B cell (primary cell): ENCODE data around the gene STAT5B. TPM values are rescaled to one million over a fixed set of nuclear protein-coding genes. Genes with fewer than 3 reads are reported as not detected.

Experiments
- ATAC-seq: fragments of 200-7000 bp; cut with Tn5 transposase; one replicate; pipeline ENCODE4 v1.10.0; 2021; ENCODE audit warnings: low read depth, mild to moderate bottlenecking, moderate number of reproducible peaks, moderate library complexity
- CTCF ChIA-PET: fragments of 350-600 bp; sonication (Branson Sonifier 250); formaldehyde crosslinking; loops from one replicate; lab custom pipeline; 2021; ENCODE audit warnings: antibody characterized with exemption, inconsistent platforms; lab: Charles Lee
- POLR2A ChIA-PET: fragments of 350-600 bp; sonication (Branson Sonifier 250); formaldehyde crosslinking; loops from one replicate; lab custom pipeline; 2021; ENCODE audit warnings: antibody characterized with exemption; lab: Charles Lee
- DNase-seq: peaks from one replicate; pipeline ENCODE4 v3.0.0; 2013
- H2AFZ ChIP-seq: 2 replicates; pipeline ENCODE4 v1.6.1; 2012; ENCODE audit warnings: mild to moderate bottlenecking, low read depth, low read length; ENCODE audit not compliant: insufficient read depth, poor library complexity, severe bottlenecking
- H3K27ac ChIP-seq, 2 donors: 1 replicate in 1 of 2; 2 replicates in 1 of 2; pipeline ENCODE4 v1.5.1; 2012 to 2013; ENCODE audit warnings: low read length in 2 of 2, mild to moderate bottlenecking in 2 of 2, moderate library complexity in 1 of 2
- H3K27me3 ChIP-seq, 4 experiments: fragments of 200-600 bp in 1 of 4; sonication (generic) in 1 of 4; replicated peaks in 1 of 4; 1 replicate in 2 of 4; 2 replicates in 2 of 4; pipeline versions ENCODE4 v1.6.1 to v1.7.0; 2013 to 2016; ENCODE audit warnings: low read length in 3 of 4, mild to moderate bottlenecking in 2 of 4, mixed read lengths in 1 of 4, moderate library complexity in 1 of 4; ENCODE audit not compliant: insufficient read depth in 4 of 4, control insufficient read depth in 3 of 4; ENCODE audit errors: control extremely low read depth in 1 of 4
- H3K36me3 ChIP-seq, 2 experiments: replicated peaks in 1 of 2; 1 replicate in 1 of 2; 2 replicates in 1 of 2; pipeline versions ENCODE4 v1.6.1 to v1.7.1; 2013; ENCODE audit warnings: low read length in 1 of 2; ENCODE audit not compliant: insufficient read depth in 2 of 2, control insufficient read depth in 1 of 2; ENCODE audit errors: control extremely low read depth in 1 of 2, extremely low read depth in 1 of 2
- H3K4me1 ChIP-seq, 2 donors: fragments of 200-600 bp in 1 of 2; sonication (generic) in 1 of 2; 1 replicate in 1 of 2; 2 replicates in 1 of 2; pipeline versions ENCODE4 v1.5.1 to v1.6.1; 2013 to 2017; ENCODE audit warnings: low read length in 2 of 2; ENCODE audit not compliant: control insufficient read depth in 2 of 2, insufficient read depth in 2 of 2
- H3K4me2 ChIP-seq: replicated peaks from 2 replicates; pipeline ENCODE3; 2012; ENCODE audit warnings: mild to moderate bottlenecking, low read depth, low read length; ENCODE audit not compliant: poor library complexity, severe bottlenecking
- H3K4me3 ChIP-seq, 5 experiments: fragments of 200-600 bp in 1 of 5; sonication (generic) in 1 of 5; 1 replicate in 3 of 5; 2 replicates in 2 of 5; pipeline versions ENCODE4 v1.5.1 to v1.7.0; 2011 to 2016; ENCODE audit warnings: low read length in 4 of 5, mild to moderate bottlenecking in 4 of 5, low read depth in 2 of 5, control low read depth in 1 of 5, moderate library complexity in 1 of 5; ENCODE audit not compliant: insufficient read depth in 1 of 5; ENCODE audit errors: control extremely low read depth in 1 of 5, extremely low read depth in 1 of 5
- H3K79me2 ChIP-seq: fragments of 200-600 bp; sonication (generic); one replicate; pipeline ENCODE4 v1.6.0; 2016; ENCODE audit warnings: low read length; ENCODE audit not compliant: control insufficient read depth, insufficient read depth
- H3K9ac ChIP-seq: fragments of 200-600 bp; sonication (generic); 2 replicates; pipeline ENCODE4 v1.6.1; 2017; ENCODE audit warnings: mild to moderate bottlenecking, low read length, moderate library complexity
- H3K9me3 ChIP-seq, 3 donors: one replicate each; pipeline versions ENCODE4 v1.6.1 to v1.7.1; 2013; ENCODE audit warnings: low read length in 2 of 3; ENCODE audit not compliant: control insufficient read depth in 2 of 3, insufficient read depth in 1 of 3; ENCODE audit errors: control extremely low read depth in 1 of 3
- H4K20me1 ChIP-seq: 2 replicates; pipeline ENCODE4 v1.6.0; 2012; ENCODE audit warnings: mild to moderate bottlenecking, low read length; ENCODE audit not compliant: insufficient read depth, control insufficient read depth, poor library complexity, severe bottlenecking
- H3K27ac Mint-ChIP-seq: one replicate; pipeline ENCODE4 v1.8.0; 2021; ENCODE audit warnings: mixed read lengths
- H3K27me3 Mint-ChIP-seq: one replicate; pipeline ENCODE4 v1.8.0; 2021; ENCODE audit warnings: mixed read lengths
- H3K4me1 Mint-ChIP-seq: one replicate; pipeline ENCODE4 v1.8.0; 2021; ENCODE audit warnings: mixed read lengths
- H3K4me3 Mint-ChIP-seq: one replicate; pipeline ENCODE4 v1.8.0; 2021; ENCODE audit warnings: mixed read lengths
- H3K9me3 Mint-ChIP-seq: one replicate; pipeline ENCODE4 v1.8.0; 2022; ENCODE audit warnings: mixed read lengths; ENCODE audit not compliant: insufficient read depth
- CTCF ChIP-seq: fragments of 200-600 bp; IDR thresholded peaks from one replicate; pipeline ENCODE4 v1.8.0; 2022; ENCODE audit warnings: antibody characterized with exemption, mild to moderate bottlenecking
- EZH2 ChIP-seq: IDR thresholded peaks from 2 replicates; pipeline ENCODE4 v1.6.1; 2012; ENCODE audit warnings: borderline replicate concordance, low read depth, mild to moderate bottlenecking, moderate library complexity, low read length; ENCODE audit not compliant: insufficient read depth, poor library complexity, severe bottlenecking
- WGBS: methylation state at CpG from one replicate; pipeline ENCODE4 v1.1.5; 2013; ENCODE audit warnings: missing lambda C conversion rate; ENCODE audit not compliant: insufficient coverage; 5-methylcytosine and 5-hydroxymethylcytosine counted together
- intact Hi-C: fragments of 100-400 bp; cut with micrococcal nuclease; formaldehyde crosslinking; loops from one replicate; pipeline ENCODE4 v1.10.0; 2022
- polyA plus RNA-seq: library from polyadenylated mRNA; depleted of rRNA; stranded (reverse); fragments of >200 nt; gene quantifications from 2 replicates; pipeline ENCODE4 v1.2.3, GENCODE V29; 2012
- total RNA-seq, 2 donors: library from RNA; stranded (reverse); fragments of 120-200 nt in 1 of 2; gene quantifications; 1 replicate in 1 of 2; 2 replicates in 1 of 2; pipeline versions ENCODE4 v1.2.3 to v1.2.4, GENCODE V29; 2013 to 2022

STAT5B gene
- total and polyA plus RNA-seq, 2 donors (not counting 1 experiment from before 2014, with no cell fraction given), result 70.0 to 103 TPM

DNA sequence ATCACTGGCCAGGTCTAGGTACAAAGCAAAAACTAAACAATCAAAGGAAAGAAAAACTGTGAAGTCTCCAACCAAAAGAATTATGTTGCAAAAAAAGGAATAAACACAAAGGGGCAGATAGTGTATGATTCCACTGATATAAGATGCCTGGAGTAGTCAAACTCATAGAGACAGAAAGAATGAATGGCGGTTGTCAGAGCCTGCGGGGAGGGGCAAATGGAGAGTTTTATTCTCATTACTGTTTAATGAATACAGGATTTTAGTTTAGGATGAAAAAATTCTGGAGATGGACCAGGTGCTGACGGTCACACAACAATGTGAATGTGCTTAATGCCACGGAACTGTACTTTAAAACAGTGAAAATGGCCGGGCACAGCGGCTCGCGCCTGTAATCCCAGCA lies 20.7 kb downstream of the STAT5B start:
- no peaks in the 10 kb centered on the region for H3K36me3 ChIP-seq
- no peak overlapping the region for H3K4me3 ChIP-seq
- no peaks in the 10 kb centered on the region for H4K20me1 ChIP-seq
- H2AFZ ChIP-seq, result no peak overlapping the region
- 100% methylated on average over 2 of the region's 8 CpGs for WGBS
- H3K27ac ChIP-seq, result no peak overlapping the region
- ChIA-PET CTCF (interaction anchor here (1.3 kb wide), 1 partner anchor 33 kb away, joined by 4 read pairs; no protein-coding TSS in a partner anchor), POLR2A (no interaction called here)
- Mint-ChIP-seq H3K27ac (no peak overlapping the region), H3K4me1 (peaks cover 32% of the 10 kb centered on the region), H3K4me3 (no peak overlapping the region), H3K27me3 (no peaks in the 10 kb centered on the region), H3K9me3 (no peaks in the 10 kb centered on the region)
- H3K4me2 ChIP-seq, result no peak overlapping the region
- no peak overlapping the region for H3K9ac ChIP-seq
- TF ChIP-seq EZH2 (no peak), CTCF (no peak)
- peaks cover 0 to 7% of the 10 kb centered on the region in 2 donors for H3K4me1 ChIP-seq
- ATAC-seq (no peak), DNase-seq (no peak)
- no peaks in the 10 kb centered on the region for H3K9me3 ChIP-seq
- H3K27me3 ChIP-seq, result no peaks in the 10 kb centered on the region
- intact Hi-C loops, result no loop called here
- peaks cover 67% of the 10 kb centered on the region for H3K79me2 ChIP-seq

- Mint-ChIP-seq H3K4me3 (no peak overlapping the region), H3K9me3 (no peaks in the 10 kb centered on the region)
Observed at GRCh38 chr17:42253578-42253977, 22.6 kb downstream of the STAT5B start.

More at GRCh38 chr17:42253578-42253977, 22.6 kb downstream of the STAT5B start:
- no peak for TF ChIP-seq EZH2
- peaks cover 6 to 14% of the 10 kb centered on the region in 2 donors for H3K4me1 ChIP-seq
- H3K27ac ChIP-seq, result no peak overlapping the region
- ChIA-PET CTCF (no interaction called here), POLR2A (no interaction called here)
- H3K4me2 ChIP-seq, result no peak overlapping the region
- intact Hi-C loops, result no loop called here
- Mint-ChIP-seq H3K4me1 (peaks cover 37% of the 10 kb centered on the region), H3K27me3 (no peaks in the 10 kb centered on the region), H3K27ac (no peak overlapping the region)
- H3K4me3 ChIP-seq, result no peak overlapping the region
- H4K20me1 ChIP-seq, result no peaks in the 10 kb centered on the region
- H3K9me3 ChIP-seq, result no peaks in the 10 kb centered on the region
- no CpG with 5 or more reads among the region's 5 CpGs for WGBS
- H2AFZ ChIP-seq, result no peak overlapping the region
- no peaks in the 10 kb centered on the region for H3K27me3 ChIP-seq
- no peak for DNase-seq
- peaks cover 67% of the 10 kb centered on the region for H3K79me2 ChIP-seq
- H3K36me3 ChIP-seq, result no peaks in the 10 kb centered on the region
- H3K9ac ChIP-seq, result no peak overlapping the region
- ATAC-seq, result no peak
